ENCODE measurements around the gene TNRC6C.

- no peak for TF ChIP-seq CTCF (conservative IDR thresholded peaks at IDR 0.05; ENCODE audit: low read depth in 2 of 2)
- TF ChIP-seq STAT1 (IDR thresholded peaks at IDR 0.05; ENCODE audit: unreplicated experiment), result no peak
- TF ChIP-seq JUNB (IDR thresholded peaks at IDR 0.05; ENCODE audit: unreplicated experiment), result no peak
Observed at GRCh38 chr17:77919276-77919675, 39.2 kb upstream of the TNRC6C start.

Data from GM23338 (cell line).